ENCODE measurements around the gene FCAR. TPM values are rescaled to one million over a fixed set of nuclear protein-coding genes. Genes with fewer than 3 reads are reported as not detected.
"Not testable (repeated sequence)": the region's sequence is repeated elsewhere in the genome, so short reads cannot be mapped to it uniquely, and the experiment has no call there.

Gene FCAR
- not detected for polyA plus RNA-seq (2012; ENCODE audit: missing spikeins)

DNA sequence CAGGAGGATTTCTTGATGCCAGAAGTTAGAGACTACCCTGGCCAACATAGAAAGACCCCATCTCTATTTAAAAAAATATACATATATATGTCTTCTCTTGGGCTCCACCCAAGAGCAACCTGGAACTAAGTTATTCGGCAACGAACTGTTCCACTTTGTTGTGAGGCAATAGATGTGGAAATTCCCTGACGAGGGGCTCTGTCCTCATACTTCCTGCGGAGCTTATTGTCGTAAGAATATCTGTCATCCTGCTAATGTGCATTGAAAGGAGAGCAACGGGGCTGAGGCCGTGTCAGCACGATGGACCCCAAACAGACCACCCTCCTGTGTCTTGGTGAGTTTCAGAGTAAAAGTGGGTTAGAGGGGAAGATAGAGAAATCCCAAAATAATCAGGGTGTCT lies at the start of gene FCAR:
FCAR (plus strand) TSS at position 246 of the 400 bp plus-strand sequence; CDS start at position 301, 55 bp downstream.
- TF ChIP-seq TAF1 (IDR thresholded peaks at IDR 0.05; ENCODE audit: borderline replicate concordance, low read depth, low read length) (no peak), POLR2AphosphoS5 (IDR thresholded peaks at IDR 0.05; ENCODE audit: low read depth, low read length) (no peak), POLR2A (IDR thresholded peaks at IDR 0.05; ENCODE audit: low read depth, low read length) (no peak)
- no peak for FAIRE-seq
- DNase-seq (ENCODE audit: insufficient read length): no peak

DNA sequence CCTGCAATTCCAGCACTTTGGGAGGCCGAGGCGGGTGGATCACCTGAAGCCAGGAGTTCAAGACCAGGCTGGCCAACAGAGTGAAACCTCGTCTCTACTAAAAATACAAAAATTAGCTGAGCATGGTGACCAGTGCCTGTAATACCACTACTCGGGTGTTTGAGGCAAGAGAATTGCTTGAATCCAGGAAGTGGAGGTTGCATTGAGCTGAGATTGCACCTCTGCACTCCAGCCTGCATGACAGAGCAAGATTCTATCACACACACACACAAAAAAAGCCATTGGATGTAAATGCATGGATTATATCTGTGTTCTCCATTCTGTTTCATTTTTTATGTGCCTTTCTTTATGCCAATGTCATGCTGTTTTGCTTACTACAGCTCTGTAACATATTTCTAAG lies 49.6 kb upstream of the FCAR start:
- not testable (repeated sequence) for DNase-seq (ENCODE audit: insufficient read length); FAIRE-seq

DNA sequence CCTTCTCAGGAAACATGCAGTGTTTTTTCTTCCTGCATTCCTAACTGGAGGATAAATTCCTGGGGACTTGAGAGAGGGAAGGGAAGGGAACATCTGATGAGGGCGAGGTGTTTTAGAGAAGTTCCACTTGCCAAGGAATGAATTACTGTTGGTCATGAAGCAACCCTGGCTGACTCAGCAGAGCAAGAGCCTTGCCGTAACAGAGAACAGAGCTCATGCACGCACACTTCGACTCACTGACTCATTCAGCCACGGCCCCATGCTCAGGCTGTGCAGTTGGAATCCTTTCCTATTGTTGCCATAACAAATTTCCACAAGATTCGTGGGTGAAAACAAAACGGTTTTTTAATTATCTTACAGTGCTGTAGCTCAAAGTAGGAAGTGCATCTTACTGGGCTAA lies 48.7 kb upstream of the FCAR start:
- DNase-seq (ENCODE audit: insufficient read length); FAIRE-seq: not testable (repeated sequence)

DNA sequence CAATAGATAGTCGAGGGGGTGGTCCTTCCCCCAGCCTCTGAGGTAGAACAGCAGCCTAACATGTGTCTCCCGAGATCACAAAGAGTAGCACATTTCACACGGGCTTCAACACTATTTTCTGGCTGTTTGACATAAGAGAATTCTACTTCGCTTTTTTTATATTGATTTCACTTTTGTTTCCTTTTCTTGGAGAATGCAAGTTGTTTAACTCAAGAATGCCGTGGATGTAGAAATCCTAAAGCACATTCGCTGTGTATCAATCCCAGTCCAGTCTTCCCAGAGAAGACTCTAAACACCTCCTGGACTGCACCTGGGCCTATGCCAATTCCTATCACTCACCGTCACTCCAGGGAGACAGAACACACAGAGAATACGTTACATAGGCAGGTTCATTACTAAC lies 46.0 kb upstream of the FCAR start:
- not testable (repeated sequence) for DNase-seq (ENCODE audit: insufficient read length); FAIRE-seq

DNA sequence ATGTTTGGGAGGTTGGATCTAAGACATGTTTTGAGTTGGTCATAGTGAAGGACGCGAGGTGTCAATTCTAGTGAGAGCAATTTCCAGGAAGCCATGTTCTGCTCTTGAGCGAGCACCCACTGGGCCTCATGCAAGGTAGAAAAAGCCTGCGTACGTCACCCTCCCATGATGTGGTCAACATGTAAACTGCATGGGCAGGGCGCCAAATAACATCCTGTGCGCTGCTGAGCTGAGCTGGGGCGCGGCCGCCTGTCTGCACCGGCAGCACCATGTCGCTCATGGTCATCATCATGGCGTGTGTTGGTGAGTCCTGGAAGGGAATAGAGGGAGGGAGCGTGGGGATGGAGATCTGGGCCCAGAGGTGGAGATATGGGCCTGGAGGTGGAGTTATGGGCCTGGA lies 41.5 kb upstream of the FCAR start, which contains the start of gene KIR2DS4:
KIR2DS4 (plus strand) TSS at position 181 of the 400 bp plus-strand sequence.
- not testable (repeated sequence) for DNase-seq (ENCODE audit: insufficient read length); FAIRE-seq

DNA sequence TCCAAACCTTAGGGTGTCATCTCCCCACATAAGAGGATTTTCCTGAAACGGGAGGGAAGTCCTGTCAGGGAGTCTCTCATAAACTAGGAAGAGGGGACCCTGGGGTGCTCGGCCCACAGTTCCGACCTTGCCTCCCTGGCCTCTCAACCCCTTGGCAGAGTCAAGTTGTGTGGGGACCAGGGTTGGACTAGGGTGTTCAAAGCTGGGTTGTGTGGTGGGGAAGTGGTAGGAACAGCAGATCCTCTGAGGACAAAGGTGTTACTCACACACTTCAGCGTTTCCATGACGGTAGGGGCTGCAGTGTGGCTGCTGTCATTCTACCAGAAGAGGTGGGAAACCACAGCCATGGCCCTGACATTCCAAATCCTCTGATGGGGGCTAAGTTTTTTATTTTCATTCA lies 38.9 kb upstream of the FCAR start:
- FAIRE-seq: not testable (repeated sequence)

DNA sequence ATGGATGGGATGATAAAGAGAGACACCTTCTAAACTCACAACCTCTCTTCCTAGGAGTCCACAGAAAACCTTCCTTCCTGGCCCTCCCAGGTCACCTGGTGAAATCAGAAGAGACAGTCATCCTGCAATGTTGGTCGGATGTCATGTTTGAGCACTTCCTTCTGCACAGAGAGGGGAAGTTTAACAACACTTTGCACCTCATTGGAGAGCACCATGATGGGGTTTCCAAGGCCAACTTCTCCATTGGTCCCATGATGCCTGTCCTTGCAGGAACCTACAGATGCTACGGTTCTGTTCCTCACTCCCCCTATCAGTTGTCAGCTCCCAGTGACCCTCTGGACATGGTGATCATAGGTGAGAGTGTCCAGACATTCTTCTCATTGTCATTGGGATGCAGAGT lies 36.5 kb upstream of the FCAR start:
- not testable (repeated sequence) for DNase-seq (ENCODE audit: insufficient read length); FAIRE-seq

More for the DNA sequence above, 38.9 kb upstream of the FCAR start:
- DNase-seq (ENCODE audit: insufficient read length): not testable (repeated sequence)

DNA sequence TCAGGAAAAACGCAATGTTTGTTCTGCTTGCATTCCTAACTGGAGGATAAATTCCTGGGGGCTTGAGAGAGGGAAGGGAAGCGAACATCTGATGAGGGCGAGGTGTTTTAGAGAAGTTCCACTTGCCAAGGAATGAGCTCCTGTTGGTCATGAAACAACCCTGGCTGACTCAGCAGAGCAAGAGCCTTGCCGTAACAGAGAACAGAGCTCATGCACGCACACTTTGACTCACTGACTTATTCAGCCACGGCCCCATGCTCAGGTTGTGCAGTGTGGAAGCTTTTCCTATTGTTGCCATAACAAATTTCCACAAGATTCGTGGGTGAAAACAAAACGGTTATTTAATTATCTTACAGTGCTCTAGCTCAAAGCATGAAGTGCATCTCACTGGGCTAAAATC lies 30.9 kb upstream of the FCAR start:
- not testable (repeated sequence) for DNase-seq (ENCODE audit: insufficient read length); FAIRE-seq

DNA sequence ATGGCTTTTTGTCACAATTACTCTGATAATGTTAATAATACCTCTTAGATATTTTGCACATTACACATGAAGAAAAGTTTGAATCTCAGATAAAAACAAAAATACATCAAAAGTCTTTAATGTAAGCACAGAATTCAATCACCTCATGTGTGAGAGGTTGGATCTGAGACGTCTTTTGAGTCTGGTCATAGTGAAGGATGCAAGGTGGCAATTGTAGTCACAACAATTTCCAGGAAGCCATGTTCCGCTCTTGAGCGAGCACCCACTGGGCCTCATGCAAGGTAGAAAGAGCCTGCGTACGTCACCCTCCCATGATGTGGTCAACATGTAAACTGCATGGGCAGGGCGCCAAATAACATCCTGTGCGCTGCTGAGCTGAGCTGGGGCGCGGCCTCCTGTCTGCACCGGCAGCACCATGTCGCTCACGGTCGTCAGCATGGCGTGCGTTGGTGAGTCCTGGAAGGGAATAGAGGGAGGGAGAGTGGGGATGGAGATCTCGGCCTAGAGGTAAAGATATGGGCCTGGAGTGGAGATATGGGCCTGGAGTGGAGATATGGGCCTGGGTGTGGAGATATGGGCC lies 23.9 kb upstream of the FCAR start, which contains the start of gene KIR3DL2:
KIR3DL2 (plus strand) TSS at position 383 of the 580 bp plus-strand sequence; CDS start at position 416, 33 bp downstream.
- FAIRE-seq: not testable (repeated sequence)

DNA sequence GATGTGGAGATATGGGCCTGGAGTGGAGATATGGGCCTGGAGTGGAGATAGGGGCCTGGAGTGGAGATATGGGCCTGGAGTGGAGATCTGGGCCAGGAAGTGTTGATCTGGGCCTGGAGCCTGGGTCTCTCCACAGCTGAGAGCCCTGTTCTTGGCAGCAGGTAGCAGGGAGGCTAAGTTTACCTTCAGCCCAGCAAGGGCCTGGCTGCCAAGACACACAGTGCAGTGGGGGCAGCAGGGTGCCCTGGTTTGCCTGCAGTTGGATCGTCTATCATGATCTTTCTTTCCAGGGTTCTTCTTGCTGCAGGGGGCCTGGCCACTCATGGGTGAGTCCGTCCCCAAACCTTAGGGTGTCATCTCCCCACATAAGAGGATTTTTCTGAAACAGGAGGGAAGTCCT lies 23.1 kb upstream of the FCAR start:
- DNase-seq (ENCODE audit: insufficient read length) (no peak), FAIRE-seq (no peak)
- no peak for TF ChIP-seq POLR2AphosphoS5 (IDR thresholded peaks at IDR 0.05; ENCODE audit: low read depth, low read length)
- TF ChIP-seq POLR2A (IDR thresholded peaks at IDR 0.05; ENCODE audit: low read depth, low read length): no peak

More for the DNA sequence above, 23.9 kb upstream of the FCAR start, which contains the start of gene KIR3DL2:
- not testable (repeated sequence) for DNase-seq (ENCODE audit: insufficient read length)

DNA sequence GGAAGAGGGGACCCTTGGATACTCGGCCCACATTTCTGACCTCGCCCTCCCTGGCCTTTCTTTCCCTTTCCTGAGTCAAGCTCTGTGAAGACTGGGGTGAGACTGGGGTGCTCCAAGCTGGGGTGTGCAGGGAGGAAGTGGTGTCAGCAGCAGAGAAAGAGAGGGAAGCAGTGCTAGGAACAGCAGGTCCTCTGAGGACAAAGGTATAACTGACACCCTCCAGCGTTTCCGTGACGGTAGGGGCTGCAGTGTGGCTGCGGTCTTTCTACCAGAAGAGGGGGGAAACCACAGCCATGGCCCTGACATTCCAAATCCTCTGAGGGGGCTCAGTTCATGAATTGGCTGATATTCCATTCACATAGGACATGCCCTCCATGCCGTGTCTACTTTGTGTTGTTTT lies 22.7 kb upstream of the FCAR start:
- FAIRE-seq (no peak), DNase-seq (ENCODE audit: insufficient read length) (no peak)

DNA sequence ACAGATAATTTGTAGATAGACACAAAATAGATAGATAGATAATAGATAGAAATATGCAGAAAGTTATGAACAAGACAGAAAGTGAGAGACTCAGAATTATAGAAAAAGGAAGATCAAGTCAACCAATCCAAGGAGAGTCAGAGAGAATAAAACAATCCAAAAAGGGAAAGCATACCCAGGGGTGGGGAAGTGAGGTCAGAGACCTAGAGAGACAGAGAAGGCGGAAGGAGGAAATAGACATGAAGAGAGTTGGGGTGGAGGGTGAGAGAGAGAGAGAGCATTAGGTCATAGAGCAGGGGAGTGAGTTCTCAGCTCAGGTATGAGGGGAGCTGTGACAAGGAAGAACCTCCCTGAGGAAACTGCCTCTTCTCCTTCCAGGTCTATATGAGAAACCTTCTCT lies 18.8 kb upstream of the FCAR start:
- DNase-seq (ENCODE audit: insufficient read length); FAIRE-seq: not testable (repeated sequence)

More for the DNA sequence above, 22.7 kb upstream of the FCAR start:
- TF ChIP-seq POLR2AphosphoS5 (IDR thresholded peaks at IDR 0.05; ENCODE audit: low read depth, low read length): no peak
- no peak for TF ChIP-seq TAF1 (IDR thresholded peaks at IDR 0.05; ENCODE audit: borderline replicate concordance, low read depth, low read length)

DNA sequence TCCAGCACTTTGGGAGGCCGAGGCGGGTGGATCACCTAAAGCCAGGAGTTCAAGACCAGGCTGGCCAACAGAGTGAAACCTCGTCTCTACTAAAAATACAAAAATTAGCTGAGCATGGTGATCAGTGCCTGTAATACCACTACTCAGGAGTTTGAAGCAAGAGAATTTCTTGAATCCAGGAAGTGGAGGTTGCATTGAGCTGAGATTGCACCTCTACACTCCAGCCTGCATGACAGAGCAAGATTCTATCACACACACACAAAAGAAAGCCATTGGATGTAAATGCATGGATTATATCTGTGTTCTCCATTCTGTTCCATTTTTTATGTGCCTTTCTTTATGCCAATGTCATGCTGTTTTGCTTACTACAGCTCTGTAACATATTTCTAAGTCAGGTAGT lies 15.6 kb upstream of the FCAR start:
- not testable (repeated sequence) for FAIRE-seq; DNase-seq (ENCODE audit: insufficient read length)

DNA sequence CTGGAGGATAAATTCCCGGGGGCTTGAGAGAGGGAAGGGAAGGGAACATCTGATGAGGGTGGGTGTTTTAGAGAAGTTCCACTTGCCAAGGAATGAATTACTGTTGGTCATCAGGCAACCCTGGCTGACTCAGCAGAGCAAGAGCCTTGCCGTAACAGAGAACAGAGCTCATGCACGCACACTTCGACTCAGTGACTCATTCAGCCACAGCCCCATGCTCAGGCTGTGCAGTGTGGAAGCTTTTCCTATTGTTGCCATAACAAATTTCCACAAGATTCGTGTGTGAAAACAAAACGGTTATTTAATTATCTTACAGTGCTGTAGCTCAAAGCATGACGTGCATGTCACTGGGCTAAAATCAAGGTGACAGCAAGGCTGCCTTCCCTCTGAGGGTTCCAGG lies 14.6 kb upstream of the FCAR start:
- not testable (repeated sequence) for DNase-seq (ENCODE audit: insufficient read length); FAIRE-seq

DNA sequence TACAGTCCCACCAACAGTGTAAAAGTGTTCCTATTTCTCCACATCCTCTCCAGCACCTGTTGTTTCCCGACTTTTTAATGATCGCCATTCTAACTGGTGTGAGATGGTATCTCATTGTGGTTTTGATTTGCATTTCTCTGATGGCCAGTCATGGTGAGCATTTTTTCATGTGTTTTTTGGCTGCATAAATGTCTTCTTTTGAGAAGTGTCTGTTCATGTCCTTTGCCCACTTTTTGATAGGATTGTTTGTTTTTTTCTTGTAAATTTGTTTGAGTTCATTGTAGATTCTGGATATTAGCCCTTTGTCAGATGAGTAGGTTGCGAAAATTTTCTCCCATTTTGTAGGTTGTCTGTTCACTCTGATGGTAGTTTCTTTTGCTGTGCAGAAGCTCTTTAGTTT lies 10.6 kb upstream of the FCAR start:
- not testable (repeated sequence) for DNase-seq (ENCODE audit: insufficient read length); FAIRE-seq

Measured in GM12892 (cell line).